NT2/D1 (cell line): Measurements from ENCODE around the gene CARD16.

ENCODE experiments used
- SUZ12 ChIP-seq: IDR thresholded peaks from 2 replicates; pipeline ENCODE4 v1.6.1; 2011; ENCODE audit not compliant: insufficient read length, insufficient read depth; ENCODE audit errors: extremely low read depth
- YY1 ChIP-seq: IDR thresholded peaks from 2 replicates; pipeline ENCODE4 v1.6.1; 2011; ENCODE audit not compliant: insufficient read length, insufficient read depth
- ZNF274 ChIP-seq: IDR thresholded peaks from 2 replicates; pipeline ENCODE4 v1.6.1; 2011; ENCODE audit warnings: mild to moderate bottlenecking, low read depth, low read length

- no peak for TF ChIP-seq YY1
- no peak for TF ChIP-seq SUZ12
- TF ChIP-seq ZNF274: no peak
Measured at GRCh38 chr11:105046898-105047579, 1.9 kb upstream of the CARD16 start.
